NCI-H2081 (cell line): Measurements from ENCODE around the gene IZUMO1R.
"Not testable (repeated sequence)": the region's sequence is repeated elsewhere in the genome, so short reads cannot be mapped to it uniquely, and the experiment has no call there.

Source experiments
- DNase-seq, 2 experiments: peaks; one replicate each; lab custom pipeline; 2025; lab: John Stamatoyannopoulos, UW

IZUMO1R gene

GRCh38 chr11:94326947-94327346 lies 22.6 kb downstream of the IZUMO1R start:
- no peak for DNase-seq

GRCh38 chr11:94328587-94329080 lies 24.3 kb downstream of the IZUMO1R start:
- no peak for DNase-seq

GRCh38 chr11:94329501-94329900 lies 25.1 kb downstream of the IZUMO1R start:
- DNase-seq = no peak

GRCh38 chr11:94330789-94331188 lies 26.4 kb downstream of the IZUMO1R start:
- no peak for DNase-seq

- no peak for DNase-seq
Measured at GRCh38 chr11:94332814-94333213, 28.4 kb downstream of the IZUMO1R start.

GRCh38 chr11:94336033-94336432 lies 31.7 kb downstream of the IZUMO1R start:
- DNase-seq = no peak

- DNase-seq = no peak
Measured at GRCh38 chr11:94338651-94339050, 34.3 kb downstream of the IZUMO1R start.

- DNase-seq = no peak
Measured at GRCh38 chr11:94342250-94342649, 37.9 kb downstream of the IZUMO1R start.

GRCh38 chr11:94343495-94343894 lies 39.1 kb downstream of the IZUMO1R start:
- DNase-seq = no peak

GRCh38 chr11:94346311-94346710 lies 41.9 kb downstream of the IZUMO1R start:
- DNase-seq = not testable (repeated sequence)

- DNase-seq = not testable (repeated sequence)
Measured at GRCh38 chr11:94350850-94351563, 46.6 kb downstream of the IZUMO1R start.
